Body of pancreas (tissue), 4 donors: Measurements from ENCODE around the gene ARHGEF28.

Experiments used
- POLR2A ChIP-seq, 3 donors: fragments of 450-650 bp; IDR thresholded peaks; one replicate each; pipeline ENCODE4 v1.6.1; 2016; ENCODE audit warnings: antibody characterized with exemption in 3 of 3, mild to moderate bottlenecking in 2 of 3
- TF ChIP-seq, protein P1 (sequence below), 7 experiments: fragments of 450-650 bp in 4 of 7; fragments of 200-600 bp in 3 of 7; sonication (generic) in 3 of 7; IDR thresholded peaks; one replicate each; pipeline ENCODE4 v1.5.1; 2016 to 2019; ENCODE audit warnings: antibody characterized with exemption in 7 of 7

DNA sequence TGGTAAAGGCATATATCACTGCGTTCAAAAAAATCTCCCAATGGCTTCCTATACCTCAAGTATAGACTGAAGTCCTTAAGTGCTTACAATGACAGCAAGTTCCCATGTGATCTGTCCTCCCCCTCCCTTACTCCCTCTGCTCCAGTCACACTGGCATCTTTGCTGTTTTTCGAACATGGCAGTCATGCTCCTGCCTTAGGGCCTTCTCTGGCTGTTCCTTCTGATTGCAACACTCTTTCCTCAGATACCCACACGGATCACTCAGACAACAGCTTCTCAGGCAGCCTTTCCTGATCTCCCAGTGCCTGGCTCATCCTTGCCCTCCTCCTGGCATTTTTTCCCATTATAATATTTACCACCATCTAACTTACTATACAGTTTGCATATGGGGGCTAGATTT, 232.8 kb downstream of the ARHGEF28 start:
- no peak for TF ChIP-seq POLR2A (IDR thresholded peaks at IDR 0.05)
- TF ChIP-seq, protein P1, sequence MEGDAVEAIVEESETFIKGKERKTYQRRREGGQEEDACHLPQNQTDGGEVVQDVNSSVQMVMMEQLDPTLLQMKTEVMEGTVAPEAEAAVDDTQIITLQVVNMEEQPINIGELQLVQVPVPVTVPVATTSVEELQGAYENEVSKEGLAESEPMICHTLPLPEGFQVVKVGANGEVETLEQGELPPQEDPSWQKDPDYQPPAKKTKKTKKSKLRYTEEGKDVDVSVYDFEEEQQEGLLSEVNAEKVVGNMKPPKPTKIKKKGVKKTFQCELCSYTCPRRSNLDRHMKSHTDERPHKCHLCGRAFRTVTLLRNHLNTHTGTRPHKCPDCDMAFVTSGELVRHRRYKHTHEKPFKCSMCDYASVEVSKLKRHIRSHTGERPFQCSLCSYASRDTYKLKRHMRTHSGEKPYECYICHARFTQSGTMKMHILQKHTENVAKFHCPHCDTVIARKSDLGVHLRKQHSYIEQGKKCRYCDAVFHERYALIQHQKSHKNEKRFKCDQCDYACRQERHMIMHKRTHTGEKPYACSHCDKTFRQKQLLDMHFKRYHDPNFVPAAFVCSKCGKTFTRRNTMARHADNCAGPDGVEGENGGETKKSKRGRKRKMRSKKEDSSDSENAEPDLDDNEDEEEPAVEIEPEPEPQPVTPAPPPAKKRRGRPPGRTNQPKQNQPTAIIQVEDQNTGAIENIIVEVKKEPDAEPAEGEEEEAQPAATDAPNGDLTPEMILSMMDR (IDR thresholded peaks at IDR 0.05): no peak
